HepG2 (cell line): ENCODE data around the gene P3H4. TPM values are rescaled to one million over a fixed set of nuclear protein-coding genes. Genes with fewer than 3 reads are reported as not detected.

Source experiments
- DR1 ChIP-seq: sonication (generic); formaldehyde crosslinking; IDR thresholded peaks from 2 replicates; pipeline ENCODE4 v1.8.0; 2021; ENCODE audit warnings: mild to moderate bottlenecking, missing genetic modification reagents, inconsistent platforms
- IRF1 ChIP-seq: sonication (generic); formaldehyde crosslinking; IDR thresholded peaks from 2 replicates; pipeline ENCODE4 v1.4.0; 2020; ENCODE audit warnings: low read depth, mild to moderate bottlenecking, missing genetic modification reagents
- KDM2A ChIP-seq: sonication (generic); formaldehyde crosslinking; IDR thresholded peaks from 2 replicates; pipeline ENCODE4 v1.4.0; 2020; ENCODE audit warnings: low read depth, missing genetic modification reagents, borderline replicate concordance
- MTF2 ChIP-seq: sonication (generic); formaldehyde crosslinking; IDR thresholded peaks from 2 replicates; pipeline ENCODE4 v1.5.0; 2020; ENCODE audit warnings: missing genetic modification reagents, borderline replicate concordance
- RBFOX2 ChIP-seq: fragments of 200-400 bp; formaldehyde crosslinking; IDR thresholded peaks from 2 replicates; pipeline ENCODE4 v1.6.1; 2017; ENCODE audit warnings: low read depth, mild to moderate bottlenecking, low read length
- TBX3 ChIP-seq: fragments of 450-650 bp; IDR thresholded peaks from 2 replicates; pipeline ENCODE4 v1.6.1; 2017; ENCODE audit warnings: antibody characterized with exemption, mild to moderate bottlenecking, inconsistent platforms, borderline replicate concordance
- ZBTB40 ChIP-seq, 2 experiments: fragments of 450-650 bp in 1 of 2; sonication (generic) in 1 of 2; formaldehyde crosslinking in 1 of 2; IDR thresholded peaks; 2 replicates each; pipeline versions ENCODE4 v1.6.1 to v1.8.0; 2016 to 2022; ENCODE audit warnings: antibody characterized with exemption in 1 of 2, mild to moderate bottlenecking in 1 of 2, missing genetic modification reagents in 1 of 2
- ZFAT ChIP-seq: sonication (generic); formaldehyde crosslinking; conservative IDR thresholded peaks from 2 replicates; pipeline ENCODE4 v1.8.1; 2023; ENCODE audit warnings: missing genetic modification reagents, inconsistent platforms
- ZGPAT ChIP-seq: IDR thresholded peaks from 2 replicates; pipeline ENCODE4 v1.6.1; 2016; ENCODE audit warnings: mild to moderate bottlenecking
- ZNF24 ChIP-seq: fragments of 450-650 bp; IDR thresholded peaks from 2 replicates; pipeline ENCODE4 v1.6.1; 2017; ENCODE audit warnings: antibody characterized with exemption, mild to moderate bottlenecking
- polyA plus RNA-seq, 8 experiments: library from polyadenylated mRNA; depleted of rRNA in 3 of 8; stranded (reverse) in 7 of 8; unstranded in 1 of 8; fragments of >200 nt; fragmentation: Illumina TruSeq in 4 of 8; extraction: Trizol in 4 of 8; gene quantifications; 2 replicates each; pipeline versions ENCODE4 v1.2.1 to v1.2.3, GENCODE V29; 2011 to 2016; ENCODE audit warnings: low read depth in 4 of 8, missing spikeins in 1 of 8, mixed read lengths in 1 of 8; ENCODE audit not compliant: insufficient read depth in 1 of 8
- total RNA-seq, 5 experiments: library from RNA; depleted of rRNA; stranded (reverse); fragments of >200 nt; fragmentation: Illumina TruSeq; extraction: Trizol; gene quantifications; 2 replicates each; pipeline ENCODE4 v1.2.3, GENCODE V29; 2016; ENCODE audit warnings: low read depth in 1 of 5
- TF ChIP-seq, protein P1 (sequence below): IDR thresholded peaks from 2 replicates; pipeline ENCODE4 v1.6.1; 2016; ENCODE audit warnings: mild to moderate bottlenecking, missing biosample characterization, missing genetic modification reagents

Gene P3H4
- total and polyA plus RNA-seq, 2 of the 13 experiments (the other 11 are each of a cell fraction or from before 2014, with no cell fraction given), result 37.1 to 50.6 TPM

DNA sequence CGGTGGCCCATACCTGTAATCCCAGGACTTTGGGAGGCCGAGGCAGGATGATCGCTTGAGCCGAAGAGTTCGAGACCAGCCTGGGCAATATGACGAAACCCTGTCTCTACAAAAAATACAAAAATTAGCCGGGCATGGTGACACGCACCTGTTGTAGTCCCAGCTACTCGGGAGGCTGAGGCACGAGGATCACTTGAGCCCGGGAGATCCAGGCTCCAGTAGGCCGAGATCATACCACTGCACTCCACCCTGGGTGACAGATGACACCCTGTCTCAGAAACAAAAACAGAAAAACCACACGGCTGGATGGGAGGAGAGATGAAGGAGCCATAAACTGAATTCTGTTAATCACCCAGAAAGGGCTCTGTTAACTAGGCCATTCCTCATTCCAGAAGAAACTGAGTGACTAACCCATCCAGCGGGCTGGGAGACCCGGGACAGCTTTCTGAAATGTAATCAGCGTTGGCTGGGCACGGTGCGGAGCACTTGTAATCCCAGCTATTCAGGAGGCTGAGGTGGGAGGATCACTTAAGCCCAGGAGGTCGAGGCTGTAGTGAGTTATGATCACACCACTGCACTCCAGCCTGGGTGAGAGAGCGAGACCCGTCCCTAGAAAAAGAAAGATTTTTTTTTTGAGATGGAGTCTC, 24.9 kb upstream of the P3H4 start (continued):
- 0 out of 2 replicates have a peak, but pooled peaks have one; percentile 34 for TF ChIP-seq MTF2 (CRISPR knock-in tag)
- no peak for TF ChIP-seq ZFAT
- TF ChIP-seq ZNF24, result no peak
- 0 out of 2 replicates have a peak, but pooled peaks have one; percentile 9 for TF ChIP-seq ZGPAT (CRISPR knock-in tag)
- no peak for TF ChIP-seq KDM2A
- TF ChIP-seq, protein P1, sequence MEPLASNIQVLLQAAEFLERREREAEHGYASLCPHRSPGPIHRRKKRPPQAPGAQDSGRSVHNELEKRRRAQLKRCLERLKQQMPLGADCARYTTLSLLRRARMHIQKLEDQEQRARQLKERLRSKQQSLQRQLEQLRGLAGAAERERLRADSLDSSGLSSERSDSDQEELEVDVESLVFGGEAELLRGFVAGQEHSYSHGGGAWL (CRISPR knock-in tag), result 0 out of 2 replicates have a peak, but pooled peaks have one; percentile 22
- no peak for TF ChIP-seq RBFOX2
- TF ChIP-seq IRF1 (CRISPR knock-in tag), result no peak
- no peak for TF ChIP-seq ZBTB40 (IDR thresholded peaks at IDR 0.05)
- peak; percentile 32; the same call in 1 of the 2 replicates for TF ChIP-seq ZBTB40 (CRISPR knock-in tag; IDR thresholded peaks at IDR 0.05)
- TF ChIP-seq TBX3, result no peak
- no peak for TF ChIP-seq DR1 (CRISPR knock-in tag)
